K562 (cell line): Measurements from ENCODE around the gene MAPT. TPM values are rescaled to one million over a fixed set of nuclear protein-coding genes. Genes with fewer than 3 reads are reported as not detected.

Experiments used
- ASH1L ChIP-seq: fragments of 450-650 bp; IDR thresholded peaks from 2 replicates; pipeline ENCODE4 v1.6.1; 2018; ENCODE audit warnings: borderline replicate concordance, mild to moderate bottlenecking, low read depth; ENCODE audit not compliant: partially characterized antibody
- CBX1 ChIP-seq: sonication (generic); IDR thresholded peaks from 2 replicates; pipeline ENCODE4 v1.6.1; 2016; ENCODE audit warnings: antibody characterized with exemption, low read depth, mild to moderate bottlenecking
- CEBPG ChIP-seq, 3 experiments: fragments of 200-800 bp in 1 of 3; sonication (Bioruptor generic) in 1 of 3; sonication (generic) in 1 of 3; formaldehyde crosslinking in 1 of 3; IDR thresholded peaks in 2 of 3; conservative IDR thresholded peaks in 1 of 3; 2 replicates each; pipeline versions ENCODE4 v1.6.1 to v1.8.0; 2016 to 2022; ENCODE audit warnings: missing compliant biosample characterization in 2 of 3, missing genetic modification characterization in 2 of 3, mild to moderate bottlenecking in 1 of 3, missing genetic modification reagents in 1 of 3
- ETS1 ChIP-seq: conservative IDR thresholded peaks from 2 replicates; pipeline ENCODE4 v1.6.1; 2011; ENCODE audit warnings: low read depth, mild to moderate bottlenecking, low read length; ENCODE audit not compliant: control insufficient read depth
- FOS ChIP-seq: IDR thresholded peaks from 3 replicates; pipeline ENCODE4 v1.6.1; 2011; ENCODE audit not compliant: insufficient read length; ENCODE audit errors: extremely low read depth
- HMGXB4 ChIP-seq: sonication (generic); formaldehyde crosslinking; IDR thresholded peaks from 2 replicates; pipeline ENCODE4 v1.8.1; 2023; ENCODE audit warnings: mild to moderate bottlenecking, missing genetic modification reagents
- SMARCC2 ChIP-seq: fragments of 450-650 bp; IDR thresholded peaks from 2 replicates; pipeline ENCODE4 v1.6.1; 2017; ENCODE audit warnings: antibody characterized with exemption, moderate library complexity, mild to moderate bottlenecking, low read depth
- SRSF9 ChIP-seq: fragments of 200-400 bp; formaldehyde crosslinking; IDR thresholded peaks from 2 replicates; pipeline ENCODE4 v1.6.1; 2017; ENCODE audit warnings: low read depth, low read length, borderline replicate concordance
- YBX1 ChIP-seq: fragments of 450-650 bp; IDR thresholded peaks from 2 replicates; pipeline ENCODE4 v1.7.1; 2016; ENCODE audit warnings: mild to moderate bottlenecking
- ZNF407 ChIP-seq: fragments of 450-650 bp; IDR thresholded peaks from 2 replicates; pipeline ENCODE4 v1.6.1; 2016; ENCODE audit warnings: low read depth
- ZNF41 ChIP-seq: fragments of 250-450 bp; sonication (Bioruptor Pico); conservative IDR thresholded peaks from 2 replicates; pipeline ENCODE4 v1.4.0; 2020; ENCODE audit warnings: mild to moderate bottlenecking
- polyA plus RNA-seq, 8 experiments: library from polyadenylated mRNA; depleted of rRNA in 4 of 8; stranded (reverse) in 5 of 8; unstranded in 3 of 8; fragments of >200 nt; fragmentation: Nextera tagmentation in 2 of 8; fragmentation: Illumina TruSeq in 1 of 8; extraction: Ambion mirVana in 2 of 8; extraction: Trizol in 1 of 8; gene quantifications; 2 replicates each; pipeline versions ENCODE4 v1.2.1 to v1.2.3, GENCODE V29; 2011 to 2014; ENCODE audit warnings: inconsistent platforms in 1 of 8, missing spikeins in 1 of 8
- total RNA-seq, 7 experiments: library from RNA; depleted of rRNA in 6 of 7; stranded (reverse); fragments of >200 nt in 6 of 7; fragmentation: Illumina TruSeq in 2 of 7; extraction: Trizol in 2 of 7; gene quantifications; 2 replicates each; pipeline versions ENCODE4 v1.2.1 to v1.2.3, GENCODE V29; 2011 to 2021; ENCODE audit warnings: low replicate concordance in 1 of 7
- TF ChIP-seq, protein P1 (sequence below): fragments of 250-450 bp; sonication (Bioruptor Pico); IDR thresholded peaks from 2 replicates; pipeline ENCODE4 v1.9.0; 2021; ENCODE audit warnings: mild to moderate bottlenecking

Gene MAPT
- total and polyA plus RNA-seq, 9 of the 15 experiments (the other 6 are each of a cell fraction or from before 2014, with no cell fraction given), result 0.04 to 1.1 (median 0.36) TPM

DNA sequence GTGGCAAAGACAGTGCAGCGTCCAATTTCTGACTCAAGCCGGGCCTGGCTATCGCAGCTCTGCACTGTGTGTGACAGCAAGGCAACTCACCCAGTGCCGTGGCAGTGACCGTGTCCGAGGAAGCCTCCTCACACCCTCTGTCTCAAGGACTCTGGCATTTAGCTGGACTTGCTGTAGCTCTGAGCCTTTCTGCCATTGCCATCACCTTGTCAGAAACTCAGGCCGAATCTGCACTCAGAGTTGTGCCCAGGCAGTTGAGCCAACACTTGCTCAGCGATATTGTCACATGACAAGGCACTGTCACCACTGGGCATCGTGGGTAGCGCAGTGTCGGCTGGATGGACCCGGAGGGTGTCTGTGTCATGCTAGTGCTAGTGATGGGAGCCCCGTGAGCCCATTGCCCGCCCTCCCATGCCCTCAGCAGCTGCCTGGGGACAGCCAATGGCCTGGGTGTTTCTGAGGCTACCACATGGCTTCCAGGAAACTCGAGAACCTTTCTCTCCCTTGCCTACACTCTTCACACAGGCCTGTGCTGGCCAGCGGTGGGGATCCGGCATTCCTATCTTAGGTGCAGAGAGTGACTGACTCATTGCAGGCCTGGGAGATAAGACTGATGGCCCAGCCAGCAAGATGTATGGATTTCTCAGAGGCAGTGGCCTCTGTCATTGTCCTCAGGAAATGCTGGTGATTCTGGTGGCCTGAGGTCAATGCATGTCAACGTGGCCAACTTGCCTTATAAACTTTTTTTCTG is 82.6 kb downstream of the MAPT start (continued):
- TF ChIP-seq CEBPG (CRISPR knock-in tag; IDR thresholded peaks at IDR 0.05) (no peak), CEBPG (tag; conservative IDR thresholded peaks at IDR 0.05 in 1 of 2, IDR thresholded peaks at IDR 0.05 in 1 of 2) (no peak), ZNF41 (no peak), ASH1L (no peak), SRSF9 (no peak), HMGXB4 (CRISPR knock-in tag) (no peak), CBX1 (no peak), ETS1 (no peak), ZNF407 (no peak), SMARCC2 (peak; percentile 93), FOS (peak; percentile 21), YBX1 (no peak)
- TF ChIP-seq, protein P1, sequence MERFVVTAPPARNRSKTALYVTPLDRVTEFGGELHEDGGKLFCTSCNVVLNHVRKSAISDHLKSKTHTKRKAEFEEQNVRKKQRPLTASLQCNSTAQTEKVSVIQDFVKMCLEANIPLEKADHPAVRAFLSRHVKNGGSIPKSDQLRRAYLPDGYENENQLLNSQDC, result no peak
